HepG2 (cell line): Measurements from ENCODE around the gene ZNF638. TPM values are rescaled to one million over a fixed set of nuclear protein-coding genes. Genes with fewer than 3 reads are reported as not detected.

ENCODE experiments used
- ATAC-seq: fragments of 200-7000 bp; cut with Tn5 transposase; 3 replicates; pipeline ENCODE4 v1.9.1; 2020; ENCODE audit warnings: mild to moderate bottlenecking, moderate library complexity
- BruUV-seq: library from RNA; stranded (reverse); fragments of 400-500 nt; replicated peaks from 2 replicates; lab custom pipeline; 2021; lab: Mats Ljungman, UMichigan
- CTCF ChIA-PET: fragments of 300-600 bp; formaldehyde crosslinking; extraction: SDS; loops from one replicate; lab custom pipeline; 2021; ENCODE audit warnings: low total read pairs, inconsistent platforms, low intra/inter-chr PET ratio; lab: Yijun Ruan, JAX
- POLR2A ChIA-PET: fragments of 350-600 bp; sonication (Branson Sonifier 250); formaldehyde crosslinking; loops from one replicate; lab custom pipeline; 2020; ENCODE audit warnings: antibody characterized with exemption, inconsistent platforms; lab: Yijun Ruan, JAX
- DNase-seq: peaks from one replicate; pipeline ENCODE4 v3.0.0-alpha.2; 2015; ENCODE audit warnings: low spot score
- FAIRE-seq: peaks from 3 replicates; lab custom pipeline; 2011; peaks lifted over from hg19 to GRCh38; lab: Jason Lieb, UNC
- H2AFZ ChIP-seq: one replicate; pipeline ENCODE4 v1.6.1; 2011; ENCODE audit warnings: low read length, inconsistent platforms
- H3K27ac ChIP-seq: fragments of 300-600 bp; 3 replicates; pipeline ENCODE4 v1.8.0; 2011; ENCODE audit warnings: mixed run types, mild to moderate bottlenecking, mixed read lengths, low read length, inconsistent platforms; ENCODE audit not compliant: insufficient read depth; ENCODE audit errors: extremely low read length
- H3K27me3 ChIP-seq, 2 experiments: fragments of 200-600 bp in 1 of 2; 2 replicates in 1 of 2; 3 replicates in 1 of 2; pipeline versions ENCODE4 v1.6.0 to v1.8.0; 2011; ENCODE audit warnings: low read length in 2 of 2, mild to moderate bottlenecking in 2 of 2, moderate library complexity in 2 of 2, inconsistent platforms in 1 of 2; ENCODE audit not compliant: insufficient read depth in 2 of 2, control insufficient read depth in 1 of 2
- H3K36me3 ChIP-seq, 2 experiments: fragments of 200-600 bp in 1 of 2; replicated peaks in 1 of 2; 2 replicates in 1 of 2; 3 replicates in 1 of 2; pipeline versions ENCODE4 v1.5.1 to v1.8.0; 2011; ENCODE audit warnings: low read length in 2 of 2, inconsistent platforms in 1 of 2; ENCODE audit not compliant: insufficient read depth in 2 of 2, control insufficient read depth in 1 of 2
- H3K4me1 ChIP-seq: 2 replicates; pipeline ENCODE4 v1.5.1; 2012; ENCODE audit warnings: low read length, inconsistent platforms; ENCODE audit not compliant: insufficient read depth
- H3K4me2 ChIP-seq: 2 replicates; pipeline ENCODE4 v1.6.0; 2011; ENCODE audit warnings: low read depth, low read length, inconsistent platforms
- H3K4me3 ChIP-seq, 3 experiments: fragments of 200-600 bp in 1 of 3; sonication (generic), shearing (Covaris generic) in 1 of 3; replicated peaks in 1 of 3; 2 replicates each; pipeline ENCODE4 v1.5.1; 2011 to 2016; ENCODE audit warnings: low read length in 3 of 3, inconsistent platforms in 2 of 3, low read depth in 2 of 3, mild to moderate bottlenecking in 2 of 3, control low read depth in 1 of 3, mixed read lengths in 1 of 3; ENCODE audit not compliant: insufficient read depth in 1 of 3
- H3K79me2 ChIP-seq: one replicate; pipeline ENCODE4 v1.6.1; 2011; ENCODE audit warnings: low read length, inconsistent platforms; ENCODE audit not compliant: insufficient read depth
- H3K9ac ChIP-seq: 2 replicates; pipeline ENCODE4 v1.6.0; 2011; ENCODE audit warnings: mild to moderate bottlenecking, low read depth, low read length, inconsistent platforms; ENCODE audit not compliant: insufficient read depth
- H3K9me3 ChIP-seq: 2 replicates; pipeline ENCODE4 v1.5.1; 2012; ENCODE audit warnings: mild to moderate bottlenecking, low read length
- H4K20me1 ChIP-seq: 2 replicates; pipeline ENCODE4 v1.6.0; 2011; ENCODE audit warnings: inconsistent platforms, mild to moderate bottlenecking, low read length, moderate library complexity; ENCODE audit not compliant: insufficient read depth
- FOSL2 ChIP-seq: sonication (generic); formaldehyde crosslinking; IDR thresholded peaks from 2 replicates; pipeline ENCODE4 v1.4.0; 2020; ENCODE audit warnings: missing genetic modification reagents
- MAFK ChIP-seq, 2 experiments: IDR thresholded peaks in 1 of 2; conservative IDR thresholded peaks in 1 of 2; 2 replicates each; pipeline ENCODE4 v1.6.1; 2011; ENCODE audit warnings: improper control_type of control experiment in 2 of 2, low read length in 2 of 2
- XRCC5 ChIP-seq: fragments of 200-400 bp; formaldehyde crosslinking; optimal IDR thresholded peaks from 2 replicates; pipeline ENCODE3; 2017; ENCODE audit warnings: mild to moderate bottlenecking, low read length
- ZNF326 ChIP-seq: sonication (generic); formaldehyde crosslinking; IDR thresholded peaks from 2 replicates; pipeline ENCODE4 v1.4.0; 2020; ENCODE audit warnings: missing genetic modification reagents, borderline replicate concordance
- WGBS: methylation state at CpG from one replicate; pipeline ENCODE4 v1.1.6; 2017; ENCODE audit warnings: low lambda C conversion rate; 5-methylcytosine and 5-hydroxymethylcytosine counted together
- in situ Hi-C: cut with HindIII; loops from 2 replicates; pipeline ENCODE4 v1.10.0; 2017; ENCODE audit warnings: low pct_unique_long_range_greater_than_20kb; ENCODE audit not compliant: extremely low pct_ligation_motif_present
- intact Hi-C: fragments of 100-400 bp; cut with micrococcal nuclease; formaldehyde crosslinking; loops from one replicate; pipeline ENCODE4 v1.10.0; 2022; ENCODE audit not compliant: unreplicated experiment
- polyA plus RNA-seq, 8 experiments: library from polyadenylated mRNA; depleted of rRNA in 3 of 8; stranded (reverse) in 7 of 8; unstranded in 1 of 8; fragments of >200 nt; fragmentation: Illumina TruSeq in 4 of 8; extraction: Trizol in 4 of 8; gene quantifications; 2 replicates each; pipeline versions ENCODE4 v1.2.1 to v1.2.3, GENCODE V29; 2011 to 2016; ENCODE audit warnings: low read depth in 4 of 8, missing spikeins in 1 of 8, mixed read lengths in 1 of 8; ENCODE audit not compliant: insufficient read depth in 1 of 8
- total RNA-seq, 5 experiments: library from RNA; depleted of rRNA; stranded (reverse); fragments of >200 nt; fragmentation: Illumina TruSeq; extraction: Trizol; gene quantifications; 2 replicates each; pipeline ENCODE4 v1.2.3, GENCODE V29; 2016; ENCODE audit warnings: low read depth in 1 of 5

The ZNF638 gene
- total and polyA plus RNA-seq, 2 of the 13 experiments (the other 11 are each of a cell fraction or from before 2014, with no cell fraction given) = 92.7 to 144 TPM

DNA sequence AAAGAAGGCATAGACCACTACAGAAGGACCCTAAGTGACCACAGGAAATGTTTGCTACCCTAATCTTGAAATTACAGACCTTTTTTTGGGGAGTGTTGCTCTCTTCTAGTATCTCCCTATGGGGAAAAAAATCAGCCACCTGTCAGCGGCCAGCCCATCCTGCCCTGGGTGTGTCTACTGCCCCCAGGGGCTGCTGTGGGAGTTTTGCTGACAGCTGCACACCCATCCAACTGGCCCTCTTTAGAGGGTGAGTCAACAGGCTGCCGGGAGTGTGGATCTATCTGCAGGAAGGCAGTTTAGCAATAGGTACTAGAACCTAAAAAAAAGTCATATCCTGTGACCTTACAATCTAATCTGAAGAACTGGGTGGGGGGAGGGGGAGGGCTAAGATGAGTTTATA lies 121.0 kb downstream of the ZNF638 start:
- no peak overlapping the region for H3K4me3 ChIP-seq
- CTCF ChIA-PET = no interaction called here
- TF ChIP-seq MAFK (conservative IDR thresholded peaks at IDR 0.05 in 1 of 2, IDR thresholded peaks at IDR 0.05 in 1 of 2; ENCODE audit: low read length in 2 of 2) (peak; percentile 34 to 35; a peak in 2 of 4 replicates), ZNF326 (CRISPR knock-in tag) (no peak), FOSL2 (CRISPR knock-in tag) (0 out of 2 replicates have a peak, but pooled peaks have one; percentile 11), XRCC5 (peak; percentile 32)
- FAIRE-seq = no peak
- no peak overlapping the region for H2AFZ ChIP-seq
- in situ Hi-C loops (no loop called here), intact Hi-C loops (no loop called here)
- 0% methylated on average over 2 of the region's 2 CpGs for whole genome bisulfite sequencing
- H3K27ac ChIP-seq = no peak overlapping the region
- peak; percentile 65 for ATAC-seq
- no peaks in the 10 kb centered on the region for H4K20me1 ChIP-seq
- DNase-seq = no peak
- POLR2A ChIA-PET = no interaction called here
- H3K9me3 ChIP-seq = no peaks in the 10 kb centered on the region
- H3K4me1 ChIP-seq = peaks cover 22% of the 10 kb centered on the region
- H3K27me3 ChIP-seq = peaks cover 2 to 9% of the 10 kb centered on the region in 2 experiments; a peak in 3 of 5 replicates
- no peaks in the 10 kb centered on the region for H3K79me2 ChIP-seq
- no peak overlapping the region for H3K4me2 ChIP-seq
- no TSS peak for BruUV-seq
- H3K9ac ChIP-seq = no peak overlapping the region
- H3K36me3 ChIP-seq = no peaks in the 10 kb centered on the region

DNA sequence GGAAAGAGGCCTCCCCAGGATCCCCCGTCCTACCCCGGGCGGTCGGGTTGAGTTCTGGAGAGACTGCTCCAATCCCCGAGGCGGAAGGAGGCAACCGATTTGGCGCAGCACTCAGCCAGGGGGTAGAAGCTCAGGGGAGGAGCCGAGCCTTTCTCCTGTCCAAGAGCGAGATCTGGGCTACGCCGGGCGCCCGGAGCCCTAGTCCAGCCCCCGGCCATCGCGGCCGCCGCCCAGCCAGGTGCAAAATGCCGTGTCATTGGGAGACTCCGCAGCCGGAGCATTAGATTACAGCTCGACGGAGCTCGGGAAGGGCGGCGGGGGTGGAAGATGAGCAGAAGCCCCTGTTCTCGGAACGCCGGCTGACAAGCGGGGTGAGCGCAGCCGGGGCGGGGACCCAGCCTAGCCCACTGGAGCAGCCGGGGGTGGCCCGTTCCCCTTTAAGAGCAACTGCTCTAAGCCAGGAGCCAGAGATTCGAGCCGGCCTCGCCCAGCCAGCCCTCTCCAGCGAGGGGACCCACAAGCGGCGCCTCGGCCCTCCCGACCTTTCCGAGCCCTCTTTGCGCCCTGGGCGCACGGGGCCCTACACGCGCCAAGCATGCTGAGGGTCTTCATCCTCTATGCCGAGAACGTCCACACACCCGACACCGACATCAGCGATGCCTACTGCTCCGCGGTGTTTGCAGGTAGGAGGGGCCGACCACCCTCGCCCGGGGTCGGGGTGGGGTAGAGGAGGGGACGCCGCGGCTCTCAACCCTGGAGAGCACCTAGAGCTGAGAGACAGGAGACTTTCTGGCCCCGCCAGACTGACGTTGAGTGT lies 122.0 kb downstream of the ZNF638 start, which contains the start of gene DYSF:
Gene DYSF, plus strand, starts transcription at position 158 of the 817 bp plus-strand sequence.
- no TSS peak for BruUV-seq
- no peak within 1 kb of the TSS for H3K9ac ChIP-seq
- no peaks in the 10 kb centered on the region for H4K20me1 ChIP-seq
- FAIRE-seq = no peak
- POLR2A ChIA-PET = no interaction called here
- peaks cover 26% of the 10 kb centered on the region for H3K4me1 ChIP-seq
- no peaks in the 10 kb centered on the region for H3K79me2 ChIP-seq
- no peak for TF ChIP-seq ZNF326 (CRISPR knock-in tag)
- H3K4me3 ChIP-seq = no peak within 1 kb of the TSS
- CTCF ChIA-PET = no interaction called here
- no peaks in the 10 kb centered on the region for H3K9me3 ChIP-seq
- no peak for ATAC-seq
- H3K4me2 ChIP-seq = no peak within 1 kb of the TSS
- peaks cover 2 to 9% of the 10 kb centered on the region in 2 experiments; a peak in 3 of 5 replicates for H3K27me3 ChIP-seq
- DNase-seq = no peak
- intact Hi-C loops = no loop called here
- H2AFZ ChIP-seq = no peak within 1 kb of the TSS
- H3K36me3 ChIP-seq = no peaks in the 10 kb centered on the region
- in situ Hi-C loops = no loop called here
- 87% methylated on average over 55 of the region's 66 CpGs for WGBS
- no peak within 1 kb of the TSS for H3K27ac ChIP-seq
